Tibial nerve (tissue), 4 donors: ENCODE data around the gene ADH5. TPM values are rescaled to one million over a fixed set of nuclear protein-coding genes. Genes with fewer than 3 reads are reported as not detected.
"Not testable (repeated sequence)": the region's sequence is repeated elsewhere in the genome, so short reads cannot be mapped to it uniquely, and the experiment has no call there.

Source experiments
- DNase-seq, 2 donors: peaks; one replicate each; pipeline ENCODE4 v3.0.0-alpha.2; 2019; ENCODE audit warnings: low spot score in 2 of 2
- H3K27ac ChIP-seq, 4 donors: fragments of 200-600 bp; sonication (generic) in 3 of 4; one replicate each; pipeline ENCODE4 v1.5.1; 2017 to 2019; ENCODE audit warnings: mild to moderate bottlenecking in 1 of 4
- H3K27me3 ChIP-seq, 2 donors: fragments of 200-600 bp; sonication (generic) in 1 of 2; one replicate each; pipeline versions ENCODE4 v1.5.1 to v1.6.0; 2017 to 2019
- H3K36me3 ChIP-seq, 3 donors: fragments of 200-600 bp; sonication (generic); one replicate each; pipeline ENCODE4 v1.5.1; 2018 to 2019
- H3K4me1 ChIP-seq, 4 donors: fragments of 200-600 bp; sonication (generic) in 3 of 4; one replicate each; pipeline ENCODE4 v1.5.1; 2017 to 2019
- H3K4me3 ChIP-seq, 4 donors: fragments of 200-600 bp; sonication (generic) in 3 of 4; one replicate each; pipeline ENCODE4 v1.5.1; 2017 to 2019; ENCODE audit warnings: mild to moderate bottlenecking in 1 of 4, moderate library complexity in 1 of 4
- H3K9me3 ChIP-seq, 4 donors: fragments of 200-600 bp; sonication (generic) in 3 of 4; one replicate each; pipeline ENCODE4 v1.5.1; 2017 to 2019
- EP300 ChIP-seq, 2 donors: sonication (generic); formaldehyde crosslinking; IDR thresholded peaks; one replicate each; pipeline ENCODE4 v1.6.1; 2017; ENCODE audit warnings: antibody characterized with exemption in 2 of 2, mild to moderate bottlenecking in 1 of 2
- POLR2A ChIP-seq, 2 donors: fragments of 450-650 bp; IDR thresholded peaks; one replicate each; pipeline ENCODE4 v1.6.1; 2017; ENCODE audit warnings: antibody characterized with exemption in 2 of 2, mild to moderate bottlenecking in 2 of 2, moderate library complexity in 2 of 2
- WGBS, 2 donors: methylation state at CpG; one replicate each; pipeline ENCODE4 v1.1.5; 2018; 5-methylcytosine and 5-hydroxymethylcytosine counted together
- total RNA-seq, 4 donors: library from RNA; depleted of rRNA; stranded (reverse); fragments of >200 nt; gene quantifications; one replicate each; pipeline ENCODE4 v1.1.0, GENCODE V29; 2016
- TF ChIP-seq, protein P1 (sequence below), 5 experiments: fragments of 200-600 bp in 3 of 5; fragments of 450-650 bp in 2 of 5; sonication (generic) in 3 of 5; IDR thresholded peaks; one replicate each; pipeline ENCODE4 v1.5.1; 2016 to 2019; ENCODE audit warnings: antibody characterized with exemption in 5 of 5, mild to moderate bottlenecking in 3 of 5, moderate library complexity in 2 of 5

ADH5 gene
- total RNA-seq, 4 donors from 2014 or later = 111 to 139 (median 122) TPM

DNA sequence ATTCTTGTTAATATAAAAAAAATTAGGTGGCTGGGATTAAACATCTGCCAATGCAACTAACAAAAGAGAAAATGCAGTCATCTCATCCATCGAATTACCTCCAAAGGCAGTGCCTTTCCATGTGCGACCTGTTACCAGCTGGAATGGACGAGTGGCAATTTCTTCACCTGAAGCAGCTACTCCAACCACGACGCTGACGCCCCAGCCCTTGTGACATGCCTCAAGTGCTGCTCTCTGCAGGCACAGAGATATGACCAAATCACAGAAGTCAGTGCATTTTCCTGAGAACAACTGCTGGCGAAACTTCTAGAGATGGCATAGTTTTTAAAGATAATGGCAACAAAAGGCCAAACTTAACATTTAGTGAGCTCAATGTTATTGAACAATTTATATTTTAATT lies 13.8 kb downstream of the ADH5 start:
- Histone ChIP-seq H3K4me1 (no peaks in the 10 kb centered on the region), H3K36me3 (peaks cover 5 to 98% (median 18%) of the 10 kb centered on the region in 3 donors), H3K27me3 (no peaks in the 10 kb centered on the region), H3K9me3 (no peaks in the 10 kb centered on the region), H3K27ac (no peak overlapping the region), H3K4me3 (no peak overlapping the region)
- no peak for TF ChIP-seq EP300 (IDR thresholded peaks at IDR 0.05)
- TF ChIP-seq, protein P1, sequence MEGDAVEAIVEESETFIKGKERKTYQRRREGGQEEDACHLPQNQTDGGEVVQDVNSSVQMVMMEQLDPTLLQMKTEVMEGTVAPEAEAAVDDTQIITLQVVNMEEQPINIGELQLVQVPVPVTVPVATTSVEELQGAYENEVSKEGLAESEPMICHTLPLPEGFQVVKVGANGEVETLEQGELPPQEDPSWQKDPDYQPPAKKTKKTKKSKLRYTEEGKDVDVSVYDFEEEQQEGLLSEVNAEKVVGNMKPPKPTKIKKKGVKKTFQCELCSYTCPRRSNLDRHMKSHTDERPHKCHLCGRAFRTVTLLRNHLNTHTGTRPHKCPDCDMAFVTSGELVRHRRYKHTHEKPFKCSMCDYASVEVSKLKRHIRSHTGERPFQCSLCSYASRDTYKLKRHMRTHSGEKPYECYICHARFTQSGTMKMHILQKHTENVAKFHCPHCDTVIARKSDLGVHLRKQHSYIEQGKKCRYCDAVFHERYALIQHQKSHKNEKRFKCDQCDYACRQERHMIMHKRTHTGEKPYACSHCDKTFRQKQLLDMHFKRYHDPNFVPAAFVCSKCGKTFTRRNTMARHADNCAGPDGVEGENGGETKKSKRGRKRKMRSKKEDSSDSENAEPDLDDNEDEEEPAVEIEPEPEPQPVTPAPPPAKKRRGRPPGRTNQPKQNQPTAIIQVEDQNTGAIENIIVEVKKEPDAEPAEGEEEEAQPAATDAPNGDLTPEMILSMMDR (IDR thresholded peaks at IDR 0.05) = no peak
- TF ChIP-seq POLR2A (IDR thresholded peaks at IDR 0.05) = no peak
- no peak for DNase-seq
- WGBS, 2 donors = 95 to 97% methylated on average over 7 of the region's 7 CpGs

DNA sequence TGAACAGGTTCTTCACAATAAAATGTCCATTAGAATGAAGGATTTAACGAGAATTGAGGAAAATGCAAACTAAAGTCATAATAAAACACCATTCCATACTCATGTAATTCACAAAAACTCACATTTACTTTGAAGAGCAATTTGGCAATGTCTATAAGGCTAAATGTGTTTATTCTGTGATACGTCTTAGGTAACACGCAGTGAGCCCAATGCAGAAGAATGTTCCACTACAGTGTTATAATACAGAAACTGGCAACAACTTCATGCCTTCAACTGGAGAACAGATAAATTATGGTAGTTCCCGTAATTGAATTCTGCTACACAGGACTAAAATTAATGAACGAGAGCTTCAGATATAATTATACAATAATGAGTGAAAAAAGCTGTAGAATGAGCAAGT lies 17.4 kb downstream of the ADH5 start:
- no peak overlapping the region for H3K27ac ChIP-seq
- TF ChIP-seq, protein P1 (IDR thresholded peaks at IDR 0.05) = no peak
- TF ChIP-seq POLR2A (IDR thresholded peaks at IDR 0.05) (no peak), EP300 (IDR thresholded peaks at IDR 0.05) (no peak)
- H3K4me1 ChIP-seq = no peaks in the 10 kb centered on the region
- no peak overlapping the region for H3K4me3 ChIP-seq
- 89 to 92% methylated on average over 5 of the region's 5 CpGs for WGBS, 2 donors
- DNase-seq = no peak
- H3K36me3 ChIP-seq = peaks cover 5 to 95% (median 18%) of the 10 kb centered on the region in 3 donors
- H3K27me3 ChIP-seq = no peaks in the 10 kb centered on the region
- no peaks in the 10 kb centered on the region for H3K9me3 ChIP-seq

DNA sequence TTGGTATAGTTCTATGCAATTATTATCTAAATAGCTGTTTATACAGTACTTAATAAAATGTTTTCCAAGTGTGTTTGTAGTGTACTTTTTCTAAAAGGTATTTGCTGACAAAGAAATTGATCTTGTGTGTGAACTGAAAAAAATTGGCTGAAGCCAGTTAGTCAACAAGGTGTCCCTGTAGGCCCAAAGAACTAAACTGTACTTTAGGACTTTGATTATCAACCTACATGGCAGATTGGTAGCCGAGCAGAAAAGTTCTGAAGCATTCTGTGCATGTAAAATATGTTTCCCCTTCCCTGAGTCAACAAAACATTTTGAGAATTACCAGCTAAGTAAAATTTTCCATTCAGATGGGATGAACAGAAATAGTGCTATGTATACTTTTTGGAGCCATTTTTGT lies 21.0 kb downstream of the ADH5 start:
- WGBS, 2 donors = 89 to 91% methylated on average over 1 of the region's 1 CpG
- no peak for TF ChIP-seq EP300 (IDR thresholded peaks at IDR 0.05)
- TF ChIP-seq, protein P1 (IDR thresholded peaks at IDR 0.05) = no peak
- no peak overlapping the region for H3K27ac ChIP-seq
- no peak for DNase-seq
- H3K27me3 ChIP-seq = no peaks in the 10 kb centered on the region
- no peaks in the 10 kb centered on the region for H3K9me3 ChIP-seq
- no peak overlapping the region for H3K4me3 ChIP-seq
- peaks cover 0 to 70% (median 0%) of the 10 kb centered on the region in 3 donors for H3K36me3 ChIP-seq
- H3K4me1 ChIP-seq = no peaks in the 10 kb centered on the region

DNA sequence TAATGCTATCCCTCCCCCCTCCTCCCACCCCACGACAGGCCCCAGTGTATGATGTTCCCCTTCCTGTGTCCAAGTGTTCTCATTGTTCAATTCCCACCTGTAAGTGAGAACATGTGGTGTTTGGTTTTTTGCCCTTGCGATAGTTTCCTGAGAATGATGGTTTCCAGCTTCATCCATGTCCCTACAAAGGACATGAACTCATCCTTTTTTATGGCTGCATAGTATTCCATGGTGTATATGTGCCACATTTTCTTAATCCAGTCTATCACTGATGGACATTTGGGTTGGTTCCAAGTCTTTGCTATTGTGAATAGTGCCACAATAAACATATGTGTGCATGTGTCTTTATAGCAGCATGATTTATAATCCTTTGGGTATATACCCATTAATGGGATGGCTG lies 23.1 kb downstream of the ADH5 start:
- peaks cover 0 to 66% (median 0%) of the 10 kb centered on the region in 3 donors for H3K36me3 ChIP-seq
- H3K4me3 ChIP-seq, H3K4me1 ChIP-seq, DNase-seq, H3K27me3 ChIP-seq, H3K9me3 ChIP-seq, H3K27ac ChIP-seq: not testable (repeated sequence)
- 93 to 94% methylated on average over 2 of the region's 2 CpGs for WGBS, 2 donors

DNA sequence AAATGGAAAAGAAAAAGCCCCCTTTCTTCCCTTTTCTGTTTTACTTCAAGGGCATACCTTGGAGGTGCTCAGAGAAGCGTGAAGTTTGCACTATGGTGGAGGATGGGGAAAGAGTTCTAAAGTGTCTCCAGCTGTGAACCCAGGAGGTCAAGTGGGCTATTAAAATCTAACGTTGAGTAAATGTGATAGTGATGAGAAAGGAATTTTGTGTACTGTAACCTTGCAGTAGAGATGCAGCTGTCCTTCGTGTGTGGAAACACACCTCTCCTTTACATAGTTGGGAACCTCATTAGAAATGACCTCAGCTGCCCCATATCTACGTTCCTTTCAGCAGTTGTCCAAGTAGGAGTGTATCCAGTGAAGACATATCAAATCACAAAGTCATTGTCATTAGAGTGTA lies 26.5 kb downstream of the ADH5 start:
- no peaks in the 10 kb centered on the region for H3K4me1 ChIP-seq
- H3K4me3 ChIP-seq = no peak overlapping the region
- no peak for DNase-seq
- WGBS, 2 donors = 56 to 58% methylated on average over 4 of the region's 4 CpGs
- H3K27me3 ChIP-seq = no peaks in the 10 kb centered on the region
- peaks cover 0 to 66% (median 0%) of the 10 kb centered on the region in 3 donors for H3K36me3 ChIP-seq
- H3K9me3 ChIP-seq = no peaks in the 10 kb centered on the region
- H3K27ac ChIP-seq = no peak overlapping the region
- TF ChIP-seq EP300 (IDR thresholded peaks at IDR 0.05) (no peak), POLR2A (IDR thresholded peaks at IDR 0.05) (no peak)
- TF ChIP-seq, protein P1 (IDR thresholded peaks at IDR 0.05) = no peak
